Choroid plexus epithelial cell (primary cell): ENCODE measurements around the gene LYRM4.

Experiments used
- DNase-seq: peaks from one replicate; pipeline ENCODE4 v3.0.0-alpha.2; 2010; ENCODE audit warnings: low read depth
- H3K4me3 ChIP-seq: 2 replicates; pipeline ENCODE4 v1.5.1; 2011; ENCODE audit warnings: low read depth, mild to moderate bottlenecking, control low read depth, low read length, moderate library complexity
- TF ChIP-seq, protein P1 (sequence below): conservative IDR thresholded peaks from 2 replicates; pipeline ENCODE4 v1.5.1; 2011; ENCODE audit warnings: low read depth, mild to moderate bottlenecking, control low read depth, inconsistent platforms, low read length, moderate library complexity

The LYRM4 gene

DNA sequence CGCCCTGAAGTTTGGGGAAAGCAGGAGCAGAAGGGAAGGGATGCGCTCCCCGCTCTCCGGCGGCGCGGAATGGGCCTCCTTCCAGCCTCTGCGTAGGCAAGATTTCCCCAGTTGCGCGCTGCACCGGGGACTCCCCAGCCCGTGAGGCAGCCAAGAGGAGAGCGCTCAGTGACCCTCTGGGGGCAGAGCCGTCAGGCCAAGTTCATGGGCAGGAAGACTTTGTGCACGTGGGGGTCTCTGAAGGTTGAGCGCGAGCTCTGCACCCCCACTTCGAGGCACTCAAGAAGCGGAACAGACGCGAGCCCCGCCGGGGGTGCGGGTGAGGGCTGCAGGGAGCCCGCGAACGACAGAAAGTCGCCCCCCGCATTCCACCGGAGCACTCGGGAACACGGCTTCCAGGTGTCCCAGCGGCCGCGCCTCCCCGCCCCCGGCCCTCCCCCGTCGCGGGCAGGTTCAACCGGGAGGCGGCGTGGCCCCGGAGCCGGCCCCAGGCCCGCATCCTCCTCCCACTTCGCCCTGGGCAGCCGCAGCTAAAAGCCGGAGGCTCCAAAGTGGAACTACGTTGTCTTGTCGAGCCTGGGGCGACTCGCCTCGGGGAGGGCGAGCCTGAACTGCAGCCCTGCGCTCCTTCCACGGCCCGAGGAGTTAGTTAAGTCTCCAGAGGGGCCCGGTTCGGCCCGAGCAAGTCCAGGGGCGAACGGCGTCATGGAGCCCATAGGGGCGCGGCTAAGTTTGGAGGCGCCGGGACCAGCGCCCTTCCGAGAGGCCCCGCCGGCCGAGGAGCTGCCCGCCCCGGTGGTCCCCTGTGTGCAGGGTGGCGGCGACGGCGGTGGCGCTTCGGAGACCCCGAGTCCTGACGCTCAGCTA is 175.7 kb downstream of the LYRM4 start, which contains the start of gene PPP1R3G:
Gene PPP1R3G, plus strand, starts transcription at position 561 of the 867 bp plus-strand sequence. Its CDS starts 145 bp downstream, at position 706.
- TF ChIP-seq, protein P1, sequence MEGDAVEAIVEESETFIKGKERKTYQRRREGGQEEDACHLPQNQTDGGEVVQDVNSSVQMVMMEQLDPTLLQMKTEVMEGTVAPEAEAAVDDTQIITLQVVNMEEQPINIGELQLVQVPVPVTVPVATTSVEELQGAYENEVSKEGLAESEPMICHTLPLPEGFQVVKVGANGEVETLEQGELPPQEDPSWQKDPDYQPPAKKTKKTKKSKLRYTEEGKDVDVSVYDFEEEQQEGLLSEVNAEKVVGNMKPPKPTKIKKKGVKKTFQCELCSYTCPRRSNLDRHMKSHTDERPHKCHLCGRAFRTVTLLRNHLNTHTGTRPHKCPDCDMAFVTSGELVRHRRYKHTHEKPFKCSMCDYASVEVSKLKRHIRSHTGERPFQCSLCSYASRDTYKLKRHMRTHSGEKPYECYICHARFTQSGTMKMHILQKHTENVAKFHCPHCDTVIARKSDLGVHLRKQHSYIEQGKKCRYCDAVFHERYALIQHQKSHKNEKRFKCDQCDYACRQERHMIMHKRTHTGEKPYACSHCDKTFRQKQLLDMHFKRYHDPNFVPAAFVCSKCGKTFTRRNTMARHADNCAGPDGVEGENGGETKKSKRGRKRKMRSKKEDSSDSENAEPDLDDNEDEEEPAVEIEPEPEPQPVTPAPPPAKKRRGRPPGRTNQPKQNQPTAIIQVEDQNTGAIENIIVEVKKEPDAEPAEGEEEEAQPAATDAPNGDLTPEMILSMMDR: no peak
- DNase-seq: peak; percentile 80
- H3K4me3 ChIP-seq: peak within 1 kb of the TSS; percentile 60

DNA sequence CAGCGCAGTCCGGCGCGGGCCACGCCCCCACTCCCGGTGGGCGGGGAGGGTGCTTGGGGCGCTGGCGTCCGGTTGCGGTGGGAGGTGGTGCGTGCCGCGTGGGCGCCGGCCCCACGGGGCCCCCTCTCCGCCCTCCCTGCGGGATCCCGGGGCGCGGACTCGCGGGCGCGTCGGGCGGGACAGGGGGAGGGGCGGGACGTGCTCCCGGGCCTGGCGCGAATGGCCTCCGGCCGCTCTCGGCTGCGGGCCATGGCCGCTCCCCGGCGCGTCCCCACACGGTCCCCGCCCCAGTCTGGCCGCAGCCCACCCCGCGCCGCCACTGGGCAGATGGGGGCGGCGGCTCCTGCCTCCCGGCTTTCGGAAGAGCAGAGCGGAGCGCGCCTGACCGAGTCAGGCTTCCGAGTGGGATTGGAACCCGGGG is 176.4 kb downstream of the LYRM4 start:
- peak overlapping the region; percentile 60 for H3K4me3 ChIP-seq
- TF ChIP-seq, protein P1: no peak
- peak; percentile 7 for DNase-seq

DNA sequence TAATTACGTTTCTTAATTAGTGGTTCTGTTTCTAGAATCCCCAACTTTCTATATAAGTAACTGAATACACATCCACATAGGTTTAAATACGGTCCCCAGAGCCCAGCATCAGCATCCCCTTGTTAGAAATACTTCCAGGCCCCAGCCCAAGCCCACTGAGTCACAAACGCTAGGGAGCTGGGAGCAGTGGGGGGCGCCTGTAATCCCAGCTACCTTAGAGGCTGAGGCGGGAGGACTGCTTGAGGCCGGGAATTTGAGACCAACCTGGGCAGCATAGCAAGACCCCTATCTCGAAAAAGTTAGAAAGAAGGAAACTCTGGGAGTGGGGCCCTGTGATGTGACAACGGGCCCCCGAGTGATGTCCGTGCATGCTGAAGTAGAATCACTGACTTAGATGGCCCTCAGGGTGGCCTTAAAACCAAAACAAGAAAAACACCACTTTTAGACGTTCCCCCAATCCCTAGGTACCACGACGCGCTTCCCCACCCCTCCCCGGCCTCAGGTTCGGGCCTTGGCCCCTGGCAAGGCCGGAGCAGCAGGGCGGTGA is 176.9 kb downstream of the LYRM4 start:
- no peak for DNase-seq
- H3K4me3 ChIP-seq: peak overlapping the region; percentile 60
- TF ChIP-seq, protein P1: no peak

DNA sequence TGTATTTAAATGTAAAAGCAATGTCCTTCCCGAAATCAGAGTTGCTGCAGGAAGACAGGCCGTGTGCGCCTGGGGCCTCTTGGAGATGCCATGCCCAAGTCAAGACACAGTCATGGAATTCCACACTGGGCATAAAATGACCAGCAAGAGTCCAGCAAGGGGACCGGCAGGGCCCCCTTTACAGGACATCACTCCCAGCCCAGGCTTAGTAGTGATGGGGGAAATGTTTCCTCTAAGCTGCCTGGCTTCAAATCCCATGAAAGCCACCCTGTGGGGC is 177.5 kb downstream of the LYRM4 start:
- DNase-seq: no peak
- TF ChIP-seq, protein P1: no peak

DNA sequence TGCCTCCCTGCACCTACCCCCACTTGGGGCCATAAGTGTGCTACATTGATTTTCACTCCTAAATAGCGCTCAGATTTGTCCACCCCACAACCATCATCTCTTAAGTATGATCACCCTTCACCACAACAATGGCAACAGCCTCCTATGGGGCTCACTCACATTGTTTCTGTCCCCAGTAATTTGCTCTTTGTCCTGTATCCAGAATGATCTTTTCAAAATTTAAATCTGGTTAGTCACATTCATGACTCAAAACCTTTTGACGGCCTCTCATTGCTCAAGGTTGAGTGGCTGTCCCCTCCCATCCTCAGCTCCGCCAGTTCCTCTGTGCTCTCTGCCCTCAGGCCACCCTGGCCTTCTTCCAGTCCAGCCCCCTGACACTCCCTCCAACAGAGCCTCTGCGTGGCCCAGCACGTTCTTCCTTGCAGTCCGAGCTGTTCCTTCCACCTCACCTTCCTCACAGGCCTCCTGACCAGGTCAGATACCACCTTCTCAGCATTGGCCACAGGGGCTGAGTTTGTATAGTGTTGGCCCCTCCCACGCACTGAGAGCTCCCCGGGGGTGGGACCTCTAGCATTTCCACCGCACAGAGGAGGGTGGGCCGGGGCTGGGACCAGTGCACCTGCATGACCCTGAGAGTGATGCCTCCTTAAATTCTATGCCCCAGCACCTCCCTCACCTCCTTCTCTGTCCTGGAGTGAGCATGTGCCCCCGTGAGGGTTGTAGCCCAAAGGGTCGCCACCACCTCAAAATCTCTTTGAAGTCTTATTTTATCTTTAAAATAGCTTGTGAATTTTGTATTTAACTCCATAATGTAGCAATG is 178.1 kb downstream of the LYRM4 start:
- DNase-seq: peak; percentile 51
- no peak overlapping the region for H3K4me3 ChIP-seq
- TF ChIP-seq, protein P1: no peak

More for the DNA sequence above, 177.5 kb downstream of the LYRM4 start:
- H3K4me3 ChIP-seq: no peak overlapping the region

DNA sequence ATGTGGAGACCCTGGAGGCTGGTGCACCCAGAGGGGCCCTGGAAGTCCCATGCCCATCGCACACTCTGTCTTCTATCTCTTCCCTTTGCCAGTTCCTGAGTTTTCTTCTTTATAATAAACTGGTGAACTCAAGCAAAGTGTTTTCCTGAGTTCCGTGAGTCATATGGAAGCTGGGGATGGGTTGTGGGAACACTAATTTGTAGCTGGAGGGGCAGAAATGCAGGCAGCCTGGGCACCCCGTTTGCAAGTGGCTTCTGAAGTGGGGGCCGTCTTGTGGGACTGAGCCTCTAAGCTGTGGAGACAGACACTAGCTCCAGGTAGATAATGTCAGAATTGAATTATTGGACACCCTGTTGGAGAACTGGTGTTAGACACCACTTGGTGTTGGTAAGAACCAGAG is 178.8 kb downstream of the LYRM4 start:
- TF ChIP-seq, protein P1: no peak
- H3K4me3 ChIP-seq: no peak overlapping the region
- DNase-seq: no peak
